Loucy (cell line): ENCODE data around the gene RHOU.

Experiments
- H2AFZ ChIP-seq: fragments of 200-600 bp; sonication (generic); 2 replicates; pipeline ENCODE4 v1.6.0; 2016; ENCODE audit warnings: antibody characterized with exemption, mild to moderate bottlenecking, low read length, moderate library complexity
- H3F3A ChIP-seq: fragments of 200-600 bp; 2 replicates; pipeline ENCODE4 v1.6.0; 2016; ENCODE audit warnings: antibody characterized with exemption, low read depth, mild to moderate bottlenecking
- H3K27me3 ChIP-seq: fragments of 200-600 bp; sonication (generic); 2 replicates; pipeline ENCODE4 v1.6.1; 2014; ENCODE audit warnings: low read length, mild to moderate bottlenecking; ENCODE audit not compliant: insufficient read depth, poor library complexity, severe bottlenecking
- H3K36me3 ChIP-seq: fragments of 200-600 bp; sonication (generic); 2 replicates; pipeline ENCODE4 v1.6.1; 2016; ENCODE audit warnings: low read length; ENCODE audit not compliant: insufficient read depth
- H3K4me1 ChIP-seq: fragments of 200-600 bp; sonication (generic); 2 replicates; pipeline ENCODE4 v1.5.1; 2014; ENCODE audit warnings: low read length, mild to moderate bottlenecking; ENCODE audit not compliant: insufficient read depth, poor library complexity, severe bottlenecking
- H3K4me2 ChIP-seq: fragments of 200-600 bp; sonication (generic); 2 replicates; pipeline ENCODE4 v1.6.0; 2014; ENCODE audit warnings: antibody characterized with exemption, low read length, low read depth, mild to moderate bottlenecking; ENCODE audit not compliant: poor library complexity, severe bottlenecking
- H3K4me3 ChIP-seq: fragments of 200-600 bp; sonication (generic); 2 replicates; pipeline ENCODE4 v1.5.1; 2014; ENCODE audit warnings: low read length, mild to moderate bottlenecking, mixed read lengths; ENCODE audit not compliant: poor library complexity, severe bottlenecking
- H3K79me2 ChIP-seq: fragments of 200-600 bp; sonication (generic); 2 replicates; pipeline ENCODE4 v1.6.1; 2014; ENCODE audit warnings: low read length; ENCODE audit not compliant: insufficient read depth
- H3K9ac ChIP-seq: fragments of 200-600 bp; sonication (generic); 2 replicates; pipeline ENCODE4 v1.6.0; 2014; ENCODE audit warnings: mild to moderate bottlenecking, low read depth, low read length, moderate library complexity; ENCODE audit not compliant: poor library complexity, severe bottlenecking
- H3K9me2 ChIP-seq: fragments of 200-600 bp; sonication (generic); replicated peaks from 2 replicates; pipeline ENCODE4 v1.6.1; 2016; ENCODE audit warnings: low read depth, low read length, mixed read lengths
- H3K9me3 ChIP-seq: fragments of 200-600 bp; sonication (generic); 2 replicates; pipeline ENCODE4 v1.6.1; 2014; ENCODE audit warnings: mild to moderate bottlenecking, antibody characterized with exemption, low read length, low read depth; ENCODE audit not compliant: insufficient read depth
- H4K20me1 ChIP-seq: fragments of 200-600 bp; sonication (generic); 2 replicates; pipeline ENCODE4 v1.6.0; 2014; ENCODE audit warnings: antibody characterized with exemption, low read length, mild to moderate bottlenecking; ENCODE audit not compliant: insufficient read depth, poor library complexity, severe bottlenecking
- EZH2phosphoT487 ChIP-seq: fragments of 200-600 bp; IDR thresholded peaks from 2 replicates; pipeline ENCODE4 v1.6.1; 2018; ENCODE audit warnings: antibody characterized with exemption, mild to moderate bottlenecking, moderate library complexity, borderline replicate concordance
- TF ChIP-seq, protein P1 (sequence below): fragments of 200-600 bp; sonication (generic); conservative IDR thresholded peaks from 2 replicates; pipeline ENCODE4 v1.5.1; 2014; ENCODE audit warnings: mild to moderate bottlenecking, antibody characterized with exemption, low read length

Gene RHOU

DNA sequence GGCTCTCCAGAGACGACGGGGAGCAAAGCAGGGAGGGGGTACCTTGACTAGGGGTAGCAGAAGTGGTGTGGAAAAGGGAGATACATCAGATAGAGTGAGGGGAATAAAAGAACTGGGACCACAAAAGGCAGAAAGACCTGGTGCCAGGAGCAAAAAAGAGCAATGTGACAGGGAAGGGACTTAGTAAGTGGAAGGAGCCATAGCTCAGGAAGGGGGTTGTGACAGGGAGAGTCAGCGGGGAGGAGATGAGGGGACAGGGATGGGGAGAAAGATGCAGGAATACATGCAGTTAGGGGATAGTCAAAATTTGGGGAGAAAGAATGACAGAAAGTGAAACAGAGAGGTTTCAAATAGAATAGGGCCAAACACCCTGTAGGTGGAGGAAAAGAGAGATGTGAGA is 20.5 kb downstream of the RHOU start:
- Histone ChIP-seq H3K4me2 (no peak overlapping the region), H3K9me3 (no peaks in the 10 kb centered on the region), H2AFZ (no peak overlapping the region), H3K27me3 (peaks cover 21% of the 10 kb centered on the region), H3K36me3 (no peaks in the 10 kb centered on the region), H3K4me3 (no peak overlapping the region), H3K9ac (no peak overlapping the region), H4K20me1 (no peaks in the 10 kb centered on the region), H3K79me2 (no peaks in the 10 kb centered on the region), H3K4me1 (no peaks in the 10 kb centered on the region), H3F3A (no peaks in the 10 kb centered on the region), H3K9me2 (no peaks in the 10 kb centered on the region)
- TF ChIP-seq, protein P1, sequence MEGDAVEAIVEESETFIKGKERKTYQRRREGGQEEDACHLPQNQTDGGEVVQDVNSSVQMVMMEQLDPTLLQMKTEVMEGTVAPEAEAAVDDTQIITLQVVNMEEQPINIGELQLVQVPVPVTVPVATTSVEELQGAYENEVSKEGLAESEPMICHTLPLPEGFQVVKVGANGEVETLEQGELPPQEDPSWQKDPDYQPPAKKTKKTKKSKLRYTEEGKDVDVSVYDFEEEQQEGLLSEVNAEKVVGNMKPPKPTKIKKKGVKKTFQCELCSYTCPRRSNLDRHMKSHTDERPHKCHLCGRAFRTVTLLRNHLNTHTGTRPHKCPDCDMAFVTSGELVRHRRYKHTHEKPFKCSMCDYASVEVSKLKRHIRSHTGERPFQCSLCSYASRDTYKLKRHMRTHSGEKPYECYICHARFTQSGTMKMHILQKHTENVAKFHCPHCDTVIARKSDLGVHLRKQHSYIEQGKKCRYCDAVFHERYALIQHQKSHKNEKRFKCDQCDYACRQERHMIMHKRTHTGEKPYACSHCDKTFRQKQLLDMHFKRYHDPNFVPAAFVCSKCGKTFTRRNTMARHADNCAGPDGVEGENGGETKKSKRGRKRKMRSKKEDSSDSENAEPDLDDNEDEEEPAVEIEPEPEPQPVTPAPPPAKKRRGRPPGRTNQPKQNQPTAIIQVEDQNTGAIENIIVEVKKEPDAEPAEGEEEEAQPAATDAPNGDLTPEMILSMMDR: no peak
- TF ChIP-seq EZH2phosphoT487: no peak

DNA sequence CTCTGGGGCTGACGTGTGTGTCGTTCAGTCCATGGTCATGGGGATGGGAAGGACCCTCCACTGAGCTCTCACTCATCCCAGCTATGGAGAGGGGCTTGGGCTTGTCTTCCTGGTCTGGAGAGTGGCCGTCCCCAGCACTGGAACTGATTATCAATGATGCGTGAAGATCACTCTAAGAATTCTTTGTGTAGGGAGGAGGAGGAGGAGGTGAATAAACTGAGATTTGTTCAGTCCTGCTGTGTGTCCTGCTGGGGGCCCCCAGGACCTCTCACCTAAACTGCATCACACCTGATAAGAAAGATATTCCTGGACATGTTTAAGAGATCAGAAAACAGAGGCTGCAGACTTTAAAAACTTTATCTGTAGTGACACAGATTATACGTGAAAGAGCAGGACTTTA is 21.2 kb downstream of the RHOU start:
- Histone ChIP-seq H3K9me3 (no peaks in the 10 kb centered on the region), H3K36me3 (no peaks in the 10 kb centered on the region), H4K20me1 (no peaks in the 10 kb centered on the region), H2AFZ (no peak overlapping the region), H3K4me3 (no peak overlapping the region), H3K4me2 (no peak overlapping the region), H3K27me3 (peaks cover 19% of the 10 kb centered on the region), H3K79me2 (no peaks in the 10 kb centered on the region), H3K4me1 (no peaks in the 10 kb centered on the region), H3K9ac (no peak overlapping the region), H3K9me2 (no peaks in the 10 kb centered on the region), H3F3A (no peaks in the 10 kb centered on the region)
- no peak for TF ChIP-seq EZH2phosphoT487
- TF ChIP-seq, protein P1: no peak

- no peaks in the 10 kb centered on the region for H3F3A ChIP-seq
- no peak overlapping the region for H3K9ac ChIP-seq
- H3K27me3 ChIP-seq: peaks cover 12% of the 10 kb centered on the region
- H3K9me2 ChIP-seq: no peaks in the 10 kb centered on the region
- H3K36me3 ChIP-seq: no peaks in the 10 kb centered on the region
- H3K4me2 ChIP-seq: no peak overlapping the region
- no peak overlapping the region for H3K4me3 ChIP-seq
- no peaks in the 10 kb centered on the region for H3K4me1 ChIP-seq
- no peaks in the 10 kb centered on the region for H3K79me2 ChIP-seq
- no peaks in the 10 kb centered on the region for H3K9me3 ChIP-seq
- TF ChIP-seq, protein P1: no peak
- TF ChIP-seq EZH2phosphoT487: no peak
- H2AFZ ChIP-seq: no peak overlapping the region
- H4K20me1 ChIP-seq: no peaks in the 10 kb centered on the region
These were observed 23.2 kb downstream of the RHOU start for GRCh38 chr1:228758447-228758846.
